GM04503 (cell line): ENCODE data around the gene IFI27L2.

Experiments used
- DNase-seq: peaks from one replicate; pipeline ENCODE4 v3.0.0-alpha.2; 2012; ENCODE audit warnings: low read depth

IFI27L2 gene

GRCh38 chr14:94152676-94153075 lies 23.3 kb upstream of the IFI27L2 start:
- no peak for DNase-seq

DNA sequence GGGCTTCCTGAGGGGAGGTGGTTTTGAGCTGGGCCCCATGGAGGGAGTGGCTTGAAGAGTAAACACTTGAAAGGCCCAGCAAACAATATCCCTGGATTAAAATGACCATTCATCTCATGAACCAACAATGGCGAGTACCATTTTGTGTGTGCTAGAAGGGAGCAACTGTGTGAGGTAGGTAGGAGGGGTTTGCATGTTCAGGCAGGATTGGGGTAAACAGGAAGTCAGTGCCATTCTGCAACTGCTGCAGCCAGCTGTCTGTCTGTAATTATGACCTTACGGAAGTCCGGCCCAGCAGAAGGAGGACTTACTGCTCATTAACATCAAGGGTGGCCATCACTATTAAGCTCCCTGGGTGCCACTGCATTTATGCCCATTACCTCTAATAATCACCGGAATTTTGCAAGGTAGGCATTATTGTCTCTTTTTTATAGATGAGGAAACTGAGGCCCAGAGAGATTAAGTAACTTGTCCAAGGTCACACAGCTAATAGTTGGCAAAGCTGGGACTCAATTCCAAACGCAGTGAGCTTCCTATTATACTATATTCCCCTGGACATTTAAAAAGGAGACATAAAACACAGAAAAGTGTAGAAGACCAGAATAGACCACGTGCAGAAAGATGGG lies 16.6 kb upstream of the IFI27L2 start:
- DNase-seq = no peak

- no peak for DNase-seq
These were observed 15.4 kb upstream of the IFI27L2 start for GRCh38 chr14:94144765-94145164.

DNA sequence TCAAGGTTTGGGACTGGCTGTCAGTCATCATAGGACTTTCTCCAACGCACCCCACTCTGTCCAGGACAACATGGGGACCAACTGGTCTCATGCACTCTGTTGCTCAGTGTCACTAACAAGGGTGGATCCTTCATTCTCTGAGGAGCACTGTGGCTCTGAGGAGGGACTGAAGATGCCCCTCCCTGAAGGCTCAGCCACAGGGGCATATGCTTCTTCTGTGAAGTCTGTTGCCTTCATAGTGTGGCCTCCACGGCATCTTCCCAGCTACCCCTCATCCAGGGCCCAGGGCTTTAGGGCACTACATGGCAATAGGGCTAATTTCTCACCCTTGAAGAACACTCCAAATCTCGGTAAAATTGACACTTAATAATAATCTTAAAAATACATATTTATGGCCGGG lies 14.3 kb upstream of the IFI27L2 start:
- DNase-seq = no peak

- no peak for DNase-seq
These were observed 13.8 kb upstream of the IFI27L2 start for GRCh38 chr14:94143239-94143638.

DNA sequence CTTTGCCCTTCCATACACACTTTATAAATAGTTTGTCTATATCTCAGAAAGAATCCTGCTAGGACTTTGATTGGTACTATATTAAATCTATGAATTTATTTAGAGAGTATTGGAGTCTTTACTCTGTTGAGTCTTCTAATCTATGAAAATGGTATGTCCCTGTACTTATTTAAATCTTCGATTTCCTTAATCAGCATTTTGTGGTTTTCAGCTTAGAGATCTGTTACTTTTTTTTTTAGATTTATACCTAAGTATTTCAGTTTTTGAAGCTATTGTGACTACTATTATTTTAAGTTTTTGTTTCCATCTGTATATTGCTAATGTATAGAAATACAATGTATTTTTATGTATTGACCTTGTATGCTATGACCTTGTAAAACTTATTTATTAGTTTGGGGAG lies 13.4 kb upstream of the IFI27L2 start:
- no peak for DNase-seq

DNA sequence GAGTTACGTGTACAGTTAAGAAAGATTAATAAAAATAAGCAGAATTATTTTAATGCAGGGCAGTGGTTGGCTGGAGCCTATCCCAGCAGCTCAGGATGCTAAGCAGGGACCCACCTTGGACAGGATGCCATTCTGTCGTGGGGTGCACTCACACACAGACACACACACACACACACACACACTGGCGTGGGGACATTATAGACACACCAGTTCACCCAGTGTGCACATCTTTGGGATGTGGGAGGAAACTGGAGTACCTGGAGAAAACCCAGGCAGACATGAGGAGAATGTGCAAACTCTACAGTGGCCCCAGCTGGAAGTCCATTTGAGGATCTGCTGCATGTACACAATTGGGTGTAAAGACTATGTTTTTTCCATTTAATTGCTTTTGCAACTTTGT lies 12.8 kb upstream of the IFI27L2 start:
- no peak for DNase-seq

DNA sequence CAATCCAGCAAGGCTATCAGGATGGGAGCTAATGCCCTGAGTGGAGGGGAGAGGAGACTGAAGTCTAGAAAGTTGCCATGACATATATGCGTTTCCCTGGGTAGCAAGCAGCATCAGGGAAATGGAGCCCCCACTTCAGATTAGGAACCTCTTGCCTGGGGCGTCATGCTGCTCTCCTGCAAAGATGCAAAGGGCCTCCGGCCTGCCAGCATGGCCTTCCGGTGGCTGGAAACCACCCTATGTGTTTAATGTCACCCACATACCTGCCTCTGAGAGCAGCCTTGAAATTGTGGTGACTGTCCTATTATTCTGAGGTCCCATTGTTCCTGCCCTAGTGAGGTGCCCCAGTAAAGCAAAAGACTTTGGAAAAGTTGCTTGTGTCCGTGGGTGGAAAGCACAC lies 10.0 kb upstream of the IFI27L2 start:
- DNase-seq = no peak

DNA sequence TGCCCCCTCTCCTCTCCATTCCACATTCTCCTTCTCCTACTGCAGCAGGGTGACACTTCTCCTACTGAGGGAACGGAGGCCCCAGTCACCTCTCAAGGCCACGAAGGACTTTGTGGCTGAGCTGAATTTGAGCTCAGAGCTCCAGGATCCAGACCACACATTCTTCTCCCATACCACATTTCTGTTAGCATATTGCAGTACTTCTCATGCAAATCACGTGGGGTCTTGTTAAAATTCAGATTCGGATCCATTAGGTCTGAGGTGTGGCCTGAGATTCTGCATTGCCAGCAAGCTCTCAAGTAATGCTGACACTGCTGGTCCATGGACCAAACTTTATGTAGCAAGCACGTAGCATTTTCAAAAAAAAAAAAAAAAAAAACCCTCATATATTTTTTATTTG lies 9.6 kb upstream of the IFI27L2 start:
- no peak for DNase-seq

- no peak for DNase-seq
These were observed 8.8 kb upstream of the IFI27L2 start for GRCh38 chr14:94138251-94138650.

- DNase-seq = peak; percentile 27
These were observed 7.3 kb upstream of the IFI27L2 start for GRCh38 chr14:94136575-94137331.

GRCh38 chr14:94135476-94135875 lies 6.1 kb upstream of the IFI27L2 start:
- DNase-seq = no peak

- DNase-seq = no peak
These were observed 3.0 kb upstream of the IFI27L2 start for GRCh38 chr14:94132285-94132887.

- no peak for DNase-seq
These were observed 482 bp upstream of the IFI27L2 start for GRCh38 chr14:94129758-94130414.

GRCh38 chr14:94128216-94128839 lies 1.1 kb downstream of the IFI27L2 start:
- no peak for DNase-seq

DNA sequence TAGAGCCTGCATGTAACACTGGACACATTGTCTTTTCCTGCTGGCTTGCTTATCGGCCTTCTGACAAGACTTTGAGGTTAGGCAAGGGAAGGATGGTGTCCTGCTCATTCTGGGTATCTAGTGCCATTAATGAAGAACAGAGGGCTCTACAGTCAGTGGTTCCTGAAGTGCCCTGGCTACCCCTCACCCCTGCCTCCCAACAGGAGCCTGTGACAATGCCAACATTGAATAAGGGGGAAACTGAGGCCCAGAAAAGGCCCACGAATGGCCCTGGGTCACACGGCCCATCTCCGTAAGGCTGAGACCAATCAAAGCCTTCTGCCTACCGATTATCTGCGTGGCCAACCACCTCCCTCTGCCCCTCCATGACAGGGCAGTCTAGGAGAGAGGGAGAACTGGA lies 2.1 kb downstream of the IFI27L2 start:
- DNase-seq = no peak

GRCh38 chr14:94126800-94127199 lies 2.6 kb downstream of the IFI27L2 start:
- DNase-seq = no peak

GRCh38 chr14:94126419-94126677 lies 3.1 kb downstream of the IFI27L2 start:
- DNase-seq = no peak

DNA sequence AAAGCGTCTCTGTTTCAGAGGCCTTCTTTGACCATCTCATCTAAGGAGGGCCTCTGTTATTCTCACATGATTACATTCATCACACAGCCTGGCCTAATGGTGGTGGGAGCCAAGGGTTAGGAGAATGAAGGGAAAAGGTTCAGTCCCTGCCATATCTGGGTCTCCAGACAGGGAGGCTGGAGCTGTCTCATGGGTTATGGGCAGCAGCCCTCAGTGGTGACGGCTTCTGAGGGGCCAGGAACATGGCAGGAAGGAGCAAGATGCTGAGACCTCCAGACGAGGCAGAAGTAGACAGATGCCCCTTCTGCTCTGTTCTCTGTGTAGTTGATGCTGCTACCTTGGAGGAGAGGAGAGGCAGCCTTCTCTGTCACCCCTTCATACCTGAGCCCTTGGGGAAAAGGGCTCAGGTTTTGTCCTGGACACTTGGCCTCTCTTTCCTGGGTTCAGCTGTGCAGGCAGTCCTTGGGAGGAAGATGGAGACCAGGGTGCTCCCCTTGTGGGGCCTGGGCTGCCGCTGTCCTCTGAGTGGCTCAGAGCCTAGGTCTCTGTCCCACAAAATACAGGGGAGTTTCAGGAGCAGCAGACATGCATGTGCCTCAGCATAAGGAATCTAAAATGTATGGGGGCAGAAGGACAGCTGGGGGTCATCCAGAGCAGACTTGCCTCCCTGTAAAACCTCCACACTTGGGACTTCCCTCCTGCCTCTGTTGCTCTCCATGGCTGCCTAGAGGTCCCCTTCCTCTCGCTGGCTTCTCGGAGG lies 3.6 kb downstream of the IFI27L2 start:
- DNase-seq = no peak

- DNase-seq = no peak
These were observed 4.6 kb downstream of the IFI27L2 start for GRCh38 chr14:94124582-94125377.

GRCh38 chr14:94123868-94124267 lies 5.5 kb downstream of the IFI27L2 start:
- DNase-seq = no peak
